ENCODE data around the gene TET2.

DNA sequence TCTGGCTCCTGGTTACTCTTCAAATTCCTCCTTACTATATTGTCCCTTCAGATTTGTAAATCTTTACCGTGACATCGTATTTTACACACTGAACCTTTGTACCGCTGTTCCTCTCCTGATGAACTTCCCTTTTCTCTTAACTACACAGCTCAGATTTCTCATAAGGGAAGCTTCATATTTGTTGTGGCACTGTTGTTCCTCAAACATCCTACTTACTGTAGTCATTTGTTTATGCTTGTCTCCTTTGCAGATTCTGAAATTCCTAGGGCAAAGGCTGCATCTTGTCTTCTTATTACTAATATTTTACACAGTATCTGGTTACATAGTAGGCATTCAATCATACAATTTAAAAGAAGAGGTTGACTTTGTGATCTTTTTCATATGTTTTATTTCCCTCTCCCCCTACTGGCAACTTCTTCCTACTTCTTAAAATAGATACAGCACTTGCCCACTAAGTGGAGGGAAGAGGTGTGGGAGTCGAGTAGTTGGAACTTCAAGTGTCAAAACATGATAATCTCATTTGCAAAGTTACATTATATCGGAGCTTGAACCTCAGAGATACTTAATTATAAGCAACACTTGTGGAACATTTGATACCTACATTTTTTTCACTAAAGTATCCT lies 50.0 kb downstream of the TET2 start:
- TF ChIP-seq YY1 (IDR thresholded peaks at IDR 0.05; ENCODE audit: insufficient read depth, insufficient read length) (no peak), SUZ12 (IDR thresholded peaks at IDR 0.05; ENCODE audit: extremely low read depth, insufficient read depth, insufficient read length) (no peak), ZNF274 (IDR thresholded peaks at IDR 0.05; ENCODE audit: low read depth, low read length) (no peak)
